Astrocyte of the spinal cord (primary cell): Measurements from ENCODE around the gene MCIDAS.

Experiments used
- DNase-seq: peaks from one replicate; pipeline ENCODE4 v3.0.0; 2011; ENCODE audit warnings: low read depth, low spot score
- H3K4me3 ChIP-seq: 2 replicates; pipeline ENCODE4 v1.5.1; 2011; ENCODE audit warnings: low read depth, mild to moderate bottlenecking, low read length, moderate library complexity
- in situ Hi-C: cut with HindIII; loops from 2 replicates; pipeline ENCODE4 v1.10.0; 2017; ENCODE audit warnings: low sequenced_read_pairs
- TF ChIP-seq, protein P1 (sequence below): IDR thresholded peaks from 2 replicates; pipeline ENCODE4 v1.5.1; 2012; ENCODE audit warnings: low read depth, mild to moderate bottlenecking, low read length, inconsistent platforms

Gene MCIDAS

DNA sequence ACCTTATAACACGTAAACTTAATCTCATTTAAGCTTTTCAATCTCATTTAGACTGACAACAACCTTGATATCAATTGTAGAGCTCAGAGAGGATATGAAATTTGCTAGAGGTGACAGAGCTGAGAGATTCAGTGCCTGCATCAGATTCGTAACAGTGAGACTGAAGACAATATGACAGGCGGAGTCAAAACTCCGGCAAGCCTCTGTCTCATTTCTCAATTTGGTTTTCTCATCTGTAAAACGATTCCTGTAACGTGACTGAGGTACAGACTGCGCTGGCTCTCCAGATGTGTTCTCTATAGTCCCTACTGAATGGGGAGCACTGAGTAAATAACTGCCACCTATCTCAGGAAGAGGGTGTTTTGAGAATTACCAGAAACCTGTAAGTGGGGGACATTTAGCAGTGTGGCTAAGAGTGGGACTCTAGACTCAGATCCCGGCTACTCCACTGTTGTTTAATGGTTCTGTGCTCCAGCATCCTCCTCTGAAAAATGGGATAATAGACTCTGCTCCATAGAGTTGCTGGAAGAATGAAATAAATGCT, 3.0 kb upstream of the MCIDAS start:
- H3K4me3 ChIP-seq, result no peak overlapping the region
- DNase-seq, result no peak
- in situ Hi-C loops, result no loop called here
- TF ChIP-seq, protein P1, sequence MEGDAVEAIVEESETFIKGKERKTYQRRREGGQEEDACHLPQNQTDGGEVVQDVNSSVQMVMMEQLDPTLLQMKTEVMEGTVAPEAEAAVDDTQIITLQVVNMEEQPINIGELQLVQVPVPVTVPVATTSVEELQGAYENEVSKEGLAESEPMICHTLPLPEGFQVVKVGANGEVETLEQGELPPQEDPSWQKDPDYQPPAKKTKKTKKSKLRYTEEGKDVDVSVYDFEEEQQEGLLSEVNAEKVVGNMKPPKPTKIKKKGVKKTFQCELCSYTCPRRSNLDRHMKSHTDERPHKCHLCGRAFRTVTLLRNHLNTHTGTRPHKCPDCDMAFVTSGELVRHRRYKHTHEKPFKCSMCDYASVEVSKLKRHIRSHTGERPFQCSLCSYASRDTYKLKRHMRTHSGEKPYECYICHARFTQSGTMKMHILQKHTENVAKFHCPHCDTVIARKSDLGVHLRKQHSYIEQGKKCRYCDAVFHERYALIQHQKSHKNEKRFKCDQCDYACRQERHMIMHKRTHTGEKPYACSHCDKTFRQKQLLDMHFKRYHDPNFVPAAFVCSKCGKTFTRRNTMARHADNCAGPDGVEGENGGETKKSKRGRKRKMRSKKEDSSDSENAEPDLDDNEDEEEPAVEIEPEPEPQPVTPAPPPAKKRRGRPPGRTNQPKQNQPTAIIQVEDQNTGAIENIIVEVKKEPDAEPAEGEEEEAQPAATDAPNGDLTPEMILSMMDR, result no peak

DNA sequence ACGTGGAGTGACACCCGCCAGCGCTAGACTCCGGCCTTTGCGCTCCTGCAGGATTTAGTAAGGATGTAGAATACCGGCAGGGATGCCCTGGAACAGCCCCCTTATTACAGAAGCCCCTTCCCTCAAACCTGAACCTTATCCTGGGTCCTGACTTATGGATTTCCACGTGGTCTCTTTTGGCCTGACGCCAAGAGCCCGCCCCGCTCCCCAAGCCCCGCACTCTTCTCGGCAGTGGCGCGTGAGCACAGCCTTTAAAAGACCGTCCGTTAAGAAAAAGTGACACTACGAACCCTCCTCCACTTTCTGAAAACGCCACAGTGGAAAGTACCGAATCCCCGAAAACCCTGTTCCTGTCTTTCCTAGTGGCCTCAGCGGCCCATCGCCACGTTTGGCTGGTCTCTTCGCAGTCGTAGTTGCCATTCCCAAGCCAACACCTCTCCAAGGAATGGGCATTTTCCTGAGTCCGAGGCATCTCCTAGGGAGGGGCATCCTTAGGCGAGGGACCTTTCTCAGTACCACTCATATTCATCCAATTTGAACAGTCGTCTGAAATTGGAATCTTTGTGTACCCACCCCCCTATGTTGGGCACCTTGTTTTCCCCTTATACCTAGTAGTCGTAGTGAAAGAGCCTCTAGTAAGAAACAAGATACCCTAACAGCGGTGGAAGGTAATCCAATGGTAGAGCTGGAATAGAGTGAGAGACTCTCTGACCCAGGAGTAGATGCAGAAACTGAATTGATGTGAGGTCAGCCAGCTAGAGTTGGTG, 732 bp upstream of the MCIDAS start:
- TF ChIP-seq, protein P1, result no peak
- DNase-seq, result no peak
- peak overlapping the region; percentile 26 for H3K4me3 ChIP-seq
- in situ Hi-C loops, result no loop called here

DNA sequence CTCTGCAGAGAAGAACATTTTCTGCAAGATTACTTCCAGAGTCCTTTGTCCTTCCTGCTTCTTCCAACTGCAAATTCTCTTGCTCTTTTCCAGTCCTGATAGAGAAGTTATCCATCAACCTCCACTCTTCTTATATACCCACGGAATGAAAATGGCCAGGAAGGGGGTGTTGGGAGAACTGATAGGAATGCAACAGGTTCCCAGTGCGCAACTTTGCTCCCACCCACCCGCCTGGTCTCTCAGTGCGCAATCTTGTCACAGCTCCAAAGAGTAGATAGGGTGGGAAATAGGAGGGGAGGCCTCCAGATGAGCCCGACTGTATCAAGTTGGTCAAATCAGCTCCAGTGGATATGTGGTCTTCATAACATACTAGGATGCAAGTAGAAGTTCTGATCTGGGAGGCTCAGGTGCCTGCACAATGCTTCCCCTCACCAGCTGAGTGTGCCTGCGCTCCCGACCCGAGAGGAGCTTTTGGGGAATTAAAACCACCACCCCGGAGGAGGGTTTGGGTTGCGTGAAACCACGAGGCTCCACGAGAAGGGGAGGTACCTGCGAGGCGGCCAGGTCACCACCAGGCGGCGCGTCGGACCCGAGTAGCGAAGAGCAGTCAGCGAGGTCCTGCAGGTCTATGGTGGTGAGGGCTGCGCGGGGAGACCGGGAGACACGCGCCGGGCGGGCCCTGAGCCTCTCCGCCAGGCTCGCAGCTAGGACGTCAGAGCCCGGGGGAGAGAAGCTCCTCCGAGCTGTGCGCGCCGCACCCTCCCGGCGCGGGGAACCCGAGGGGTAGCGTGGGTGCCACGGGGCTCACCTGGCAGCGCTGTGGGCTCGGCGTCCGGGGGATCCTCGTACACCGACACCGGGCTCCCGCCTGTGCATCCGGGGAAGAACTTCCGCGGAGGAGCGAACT, 835 bp downstream of the MCIDAS start:
- in situ Hi-C loops, result no loop called here
- peak; percentile 24 for DNase-seq

DNA sequence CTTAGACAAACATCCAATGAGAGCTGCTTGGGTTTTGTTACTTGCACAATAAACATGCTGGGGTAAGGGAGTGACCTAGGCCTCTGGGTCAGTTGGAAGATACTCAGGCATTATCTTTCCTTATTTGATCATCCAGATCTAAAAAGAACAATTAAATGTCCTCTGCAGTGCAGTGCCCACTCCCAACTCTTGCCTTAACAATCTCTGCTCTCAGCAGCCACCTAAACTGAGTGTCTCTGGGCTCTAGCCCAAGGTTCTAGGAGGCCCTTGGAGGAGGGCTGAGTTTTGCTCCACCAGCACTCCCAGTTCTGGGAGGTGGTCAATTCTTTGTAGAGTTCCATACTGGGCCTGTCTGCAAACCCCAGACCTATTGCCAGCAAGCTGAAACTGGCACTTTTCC, 1.8 kb downstream of the MCIDAS start:
- no peak for DNase-seq
- H3K4me3 ChIP-seq, result no peak overlapping the region
- in situ Hi-C loops, result no loop called here
- TF ChIP-seq, protein P1, result no peak

More for the DNA sequence above, 835 bp downstream of the MCIDAS start:
- peak overlapping the region; percentile 5 for H3K4me3 ChIP-seq
- TF ChIP-seq, protein P1, result peak; percentile 74

DNA sequence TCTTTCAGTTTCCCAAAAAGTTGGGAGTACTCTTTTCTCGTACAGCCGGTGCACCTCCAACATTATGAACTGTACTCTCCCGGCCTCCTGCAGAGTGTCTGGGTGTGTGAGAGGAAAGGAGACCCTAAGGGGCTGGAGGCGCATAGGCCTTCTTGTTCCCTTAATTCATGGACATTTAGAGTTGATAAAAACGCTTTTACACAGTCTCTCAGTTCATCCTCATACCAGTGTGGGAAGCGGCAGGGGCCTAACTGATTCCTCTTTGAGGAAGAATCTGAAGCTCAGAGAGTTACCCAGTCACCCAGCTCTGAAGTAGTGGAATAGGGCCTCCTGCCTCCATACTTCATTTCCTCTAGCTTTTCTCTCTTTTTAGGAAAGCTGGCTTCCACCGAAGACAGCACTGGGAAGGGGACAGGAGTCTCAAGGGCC, 3.3 kb downstream of the MCIDAS start:
- TF ChIP-seq, protein P1, result no peak
- in situ Hi-C loops, result no loop called here
- H3K4me3 ChIP-seq, result no peak overlapping the region
- no peak for DNase-seq

DNA sequence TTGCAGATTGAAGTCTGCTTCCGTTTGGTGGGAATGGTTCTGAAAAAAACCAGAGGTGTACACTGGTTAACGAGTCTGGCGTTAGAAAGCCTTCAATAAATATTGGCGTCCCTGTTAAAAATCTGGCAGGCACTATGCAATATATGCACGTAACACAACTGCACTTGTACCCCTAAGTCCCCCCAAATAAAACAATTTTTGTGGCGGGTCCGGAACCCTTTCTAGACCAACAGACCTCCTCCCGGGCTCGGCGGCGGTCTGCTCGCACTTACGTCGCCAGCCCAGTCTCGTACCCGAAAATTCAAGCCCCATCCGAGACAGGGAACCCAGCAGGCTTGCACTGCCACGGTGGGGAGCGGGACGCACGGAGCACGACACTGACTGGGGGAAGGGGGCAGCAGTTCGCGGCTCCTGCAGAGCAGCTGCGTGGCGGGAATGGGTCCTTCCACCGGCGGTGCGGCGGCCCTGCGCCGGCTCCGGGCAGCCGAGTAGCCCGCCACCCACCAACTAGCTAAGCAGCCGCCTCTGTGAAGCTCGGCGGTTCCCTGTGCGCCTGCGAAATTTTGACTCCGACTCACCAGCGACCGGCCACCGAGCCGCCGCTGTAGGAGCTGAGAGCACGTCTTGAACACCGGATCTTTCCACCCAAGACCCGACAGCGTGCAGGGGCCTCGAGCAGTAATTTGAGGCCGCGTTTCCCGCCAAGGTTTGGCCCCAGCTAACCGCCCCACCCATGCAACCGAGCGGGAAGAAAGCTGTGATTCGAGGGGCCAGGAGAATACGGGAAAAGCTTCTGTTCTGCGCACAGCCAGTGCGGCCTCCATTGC, 3.9 kb downstream of the MCIDAS start:
- H3K4me3 ChIP-seq, result no peak overlapping the region
- in situ Hi-C loops, result no loop called here
- no peak for DNase-seq
- TF ChIP-seq, protein P1, result no peak
